IMR-90 (cell line): Measurements from ENCODE around the gene ATG2A. TPM values are rescaled to one million over a fixed set of nuclear protein-coding genes. Genes with fewer than 3 reads are reported as not detected.

Experiments
- ATAC-seq: fragments of 200-7000 bp; cut with Tn5 transposase; 2 replicates; pipeline ENCODE4 v1.9.1; 2020; ENCODE audit warnings: low read depth, mild to moderate bottlenecking, moderate library complexity
- BruUV-seq: library from RNA; stranded (reverse); fragments of 400-500 nt; replicated peaks from 2 replicates; lab custom pipeline; 2021; lab: Mats Ljungman, UMichigan
- CTCF ChIA-PET: fragments of 300-600 bp; formaldehyde crosslinking; extraction: SDS; loops from one replicate; lab custom pipeline; 2021; ENCODE audit warnings: antibody characterized with exemption; lab: Yijun Ruan, JAX
- POLR2A ChIA-PET: fragments of 300-600 bp; sonication (Branson Sonifier 250); formaldehyde crosslinking; loops from one replicate; lab custom pipeline; 2022; ENCODE audit warnings: antibody characterized with exemption; ENCODE audit not compliant: unreplicated experiment; lab: Charles Lee
- DNase-seq: peaks from one replicate; pipeline ENCODE4 v3.0.0; 2013
- H2AFZ ChIP-seq: replicated peaks from 2 replicates; pipeline ENCODE3; 2013; ENCODE audit warnings: low read length, mild to moderate bottlenecking; ENCODE audit not compliant: poor library complexity
- H2AK5ac ChIP-seq: 2 replicates; pipeline ENCODE4 v1.6.1; 2013; ENCODE audit warnings: low read depth, low read length, inconsistent platforms
- H2AK9ac ChIP-seq: replicated peaks from 2 replicates; pipeline ENCODE3; 2013; ENCODE audit warnings: mild to moderate bottlenecking, low read depth, low read length, moderate library complexity; ENCODE audit not compliant: poor library complexity
- H2BK120ac ChIP-seq: 2 replicates; pipeline ENCODE4 v1.6.1; 2013; ENCODE audit warnings: low read depth, low read length, inconsistent platforms
- H2BK15ac ChIP-seq: 3 replicates; pipeline ENCODE4 v1.6.1; 2013; ENCODE audit warnings: low read depth, low read length, inconsistent platforms
- H2BK20ac ChIP-seq: 2 replicates; pipeline ENCODE4 v1.6.1; 2013; ENCODE audit warnings: low read depth, mild to moderate bottlenecking, inconsistent platforms, low read length, moderate library complexity
- H2BK5ac ChIP-seq: 2 replicates; pipeline ENCODE4 v1.6.1; 2013; ENCODE audit warnings: mild to moderate bottlenecking, low read depth, low read length, inconsistent platforms; ENCODE audit not compliant: poor library complexity, severe bottlenecking
- H3K14ac ChIP-seq: replicated peaks from 2 replicates; pipeline ENCODE4 v1.6.1; 2013; ENCODE audit warnings: low read depth, low read length, inconsistent platforms
- H3K18ac ChIP-seq: 2 replicates; pipeline ENCODE4 v1.6.1; 2013; ENCODE audit warnings: low read depth, low read length, control low read depth
- H3K23ac ChIP-seq: 2 replicates; pipeline ENCODE4 v1.6.1; 2013; ENCODE audit warnings: low read depth, low read length, inconsistent platforms
- H3K27ac ChIP-seq: 2 replicates; pipeline ENCODE4 v1.5.1; 2013; ENCODE audit warnings: mild to moderate bottlenecking, control low read depth, low read length; ENCODE audit not compliant: insufficient read depth
- H3K27me3 ChIP-seq: 2 replicates; pipeline ENCODE4 v1.6.1; 2013; ENCODE audit warnings: low read length; ENCODE audit not compliant: control insufficient read depth, insufficient read depth
- H3K36me3 ChIP-seq: 2 replicates; pipeline ENCODE4 v1.6.1; 2013; ENCODE audit warnings: low read length, mixed read lengths; ENCODE audit not compliant: control insufficient read depth, insufficient read depth
- H3K4ac ChIP-seq: 2 replicates; pipeline ENCODE4 v1.6.1; 2013; ENCODE audit warnings: low read depth, low read length, inconsistent platforms
- H3K4me1 ChIP-seq: 2 replicates; pipeline ENCODE4 v1.6.1; 2013; ENCODE audit warnings: low read length, mixed read lengths; ENCODE audit not compliant: control insufficient read depth, insufficient read depth
- H3K4me2 ChIP-seq: 2 replicates; pipeline ENCODE4 v1.6.1; 2013; ENCODE audit warnings: low read depth, mild to moderate bottlenecking, control low read depth, low read length, moderate library complexity
- H3K4me3 ChIP-seq: 2 replicates; pipeline ENCODE4 v1.5.1; 2013; ENCODE audit warnings: low read depth, mild to moderate bottlenecking, control low read depth, low read length, moderate library complexity; ENCODE audit not compliant: insufficient read depth
- H3K56ac ChIP-seq: 2 replicates; pipeline ENCODE4 v1.6.1; 2013; ENCODE audit warnings: low read length, inconsistent platforms; ENCODE audit not compliant: insufficient read depth; ENCODE audit errors: extremely low read depth
- H3K79me1 ChIP-seq, 2 experiments: 2 replicates each; pipeline ENCODE4 v1.6.1; 2013; ENCODE audit warnings: low read length in 2 of 2, inconsistent platforms in 1 of 2, low read depth in 1 of 2
- H3K9ac ChIP-seq: 2 replicates; pipeline ENCODE4 v1.6.1; 2013; ENCODE audit warnings: low read depth, low read length, control low read depth
- H3K9me1 ChIP-seq: 2 replicates; pipeline ENCODE4 v1.6.1; 2013; ENCODE audit warnings: low read length, inconsistent platforms; ENCODE audit not compliant: insufficient read depth
- H3K9me3 ChIP-seq: 2 replicates; pipeline ENCODE4 v1.6.1; 2013; ENCODE audit warnings: low read length; ENCODE audit not compliant: control insufficient read depth, insufficient read depth
- H4K20me1 ChIP-seq: 2 replicates; pipeline ENCODE4 v1.6.1; 2013; ENCODE audit warnings: low read length, inconsistent platforms; ENCODE audit not compliant: insufficient read depth
- H4K5ac ChIP-seq: 2 replicates; pipeline ENCODE4 v1.6.1; 2013; ENCODE audit warnings: mild to moderate bottlenecking, low read depth, low read length, control low read depth
- H4K8ac ChIP-seq, 2 experiments: 2 replicates each; pipeline ENCODE4 v1.6.1; 2013; ENCODE audit warnings: low read depth in 2 of 2, low read length in 2 of 2, control low read depth in 1 of 2, inconsistent platforms in 1 of 2
- H4K91ac ChIP-seq: 2 replicates; pipeline ENCODE4 v1.6.1; 2013; ENCODE audit warnings: low read depth, low read length, inconsistent platforms; ENCODE audit not compliant: insufficient read depth
- CHD1 ChIP-seq: IDR thresholded peaks from 2 replicates; pipeline ENCODE4 v1.6.1; 2012; ENCODE audit warnings: low read depth, low read length, improper control_type of control experiment
- WGBS, 2 experiments: methylation state at CpG; one replicate each; pipeline versions ENCODE4 v1.1.5 to v1.1.7; 2013; ENCODE audit warnings: missing lambda C conversion rate in 2 of 2; ENCODE audit not compliant: insufficient read length in 1 of 2; ENCODE audit errors: extremely low coverage in 2 of 2; 5-methylcytosine and 5-hydroxymethylcytosine counted together
- dilution Hi-C: fragments of 300-500 bp; cut with HindIII; formaldehyde crosslinking; loops from one replicate; pipeline ENCODE4 v1.14.3; 2018; ENCODE audit warnings: low sequenced_read_pairs; ENCODE audit not compliant: unreplicated experiment
- in situ Hi-C: fragments of 300-500 bp; cut with MboI; formaldehyde crosslinking; loops from 3 replicates; pipeline ENCODE4 v1.14.3; 2019; ENCODE audit warnings: low sequenced_read_pairs, inconsistent platforms, mixed read lengths
- intact Hi-C: fragments of 100-400 bp; cut with micrococcal nuclease; formaldehyde crosslinking; loops from 2 replicates; pipeline ENCODE4 v1.10.0; 2022
- polyA plus RNA-seq, 3 experiments: library from polyadenylated mRNA; depleted of rRNA; stranded (reverse); fragments of >200 nt; gene quantifications; 2 replicates each; pipeline ENCODE4 v1.2.3, GENCODE V29; 2012; ENCODE audit warnings: low replicate concordance in 1 of 3
- total RNA-seq: library from RNA; depleted of rRNA; stranded (reverse); fragments of >200 nt; gene quantifications from 2 replicates; pipeline ENCODE4 v1.2.3, GENCODE V29; 2012

The ATG2A gene
- total and polyA plus RNA-seq, 2 of the 4 experiments (the other 2 are of a cell fraction) = 3.2 to 10.5 TPM

GRCh38 chr11:64909653-64910343, 7.2 kb downstream of the ATG2A start:
- Histone ChIP-seq H3K4me3 (no peak overlapping the region), H2AK9ac (no peak overlapping the region), H3K14ac (no peak overlapping the region), H3K4me1 (no peaks in the 10 kb centered on the region), H4K8ac (no peak overlapping the region), H3K9me1 (no peaks in the 10 kb centered on the region), H3K79me1 (peaks cover 0 to 6% of the 10 kb centered on the region in 2 experiments; a peak in 2 of 4 replicates), H2BK120ac (no peak overlapping the region), H2AK5ac (no peak overlapping the region), H3K27me3 (no peaks in the 10 kb centered on the region), H3K9me3 (no peaks in the 10 kb centered on the region), H3K23ac (no peak overlapping the region), H3K9ac (no peak overlapping the region), H2BK20ac (no peak overlapping the region), H3K18ac (no peak overlapping the region), H2AFZ (no peak overlapping the region), H3K27ac (no peak overlapping the region), H3K4ac (no peak overlapping the region), H3K56ac (no peak overlapping the region), H2BK5ac (no peak overlapping the region), H4K20me1 (no peaks in the 10 kb centered on the region), H3K36me3 (peaks cover 72% of the 10 kb centered on the region), H4K5ac (no peak overlapping the region), H3K4me2 (no peak overlapping the region), H4K91ac (no peak overlapping the region), H2BK15ac (no peak overlapping the region)
- BruUV-seq = no TSS peak
- CTCF ChIA-PET = no interaction called here
- no peak for ATAC-seq
- POLR2A ChIA-PET = no interaction called here
- intact Hi-C loops (no loop called here), in situ Hi-C loops (no loop called here), dilution Hi-C loops (no loop called here)
- WGBS, 2 experiments = 94% methylated on average over 23 of the region's 39 CpGs; no CpG with 5 or more reads in 1 of the 2 experiments
- no peak for DNase-seq
- no peak for TF ChIP-seq CHD1
